GM20431 (cell line): Measurements from ENCODE around the gene WDR70.
"Not testable (repeated sequence)": the region's sequence is repeated elsewhere in the genome, so short reads cannot be mapped to it uniquely, and the experiment has no call there.

Source experiments
- in situ Hi-C: fragments of 300-500 bp; cut with MseI, MboI; formaldehyde crosslinking; loops from one replicate; pipeline ENCODE4 v1.15.0; 2020; ENCODE audit warnings: low sequenced_read_pairs; ENCODE audit not compliant: unreplicated experiment

WDR70 gene

GRCh38 chr5:37622354-37622753, 243.2 kb downstream of the WDR70 start:
- in situ Hi-C loops = not testable (repeated sequence)

DNA sequence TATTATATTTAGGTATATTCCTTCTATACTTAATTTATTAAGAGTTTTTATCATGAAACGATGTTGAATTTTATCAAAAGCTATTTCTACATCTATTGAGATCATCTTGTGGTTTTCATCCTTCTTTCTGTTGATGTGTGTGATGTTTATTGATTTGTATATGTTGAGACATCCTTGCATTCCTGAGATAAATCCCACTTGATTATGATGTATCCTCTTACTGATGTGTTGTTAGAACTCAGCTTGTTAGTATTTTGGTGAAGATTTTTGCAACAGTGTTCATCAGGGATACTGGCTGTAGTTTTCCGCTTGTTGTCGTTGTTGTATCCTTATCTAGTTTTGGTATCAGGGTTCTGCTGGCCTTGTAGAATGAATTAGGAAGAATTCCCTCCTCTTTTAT, 247.1 kb downstream of the WDR70 start:
- in situ Hi-C loops = no loop called here

DNA sequence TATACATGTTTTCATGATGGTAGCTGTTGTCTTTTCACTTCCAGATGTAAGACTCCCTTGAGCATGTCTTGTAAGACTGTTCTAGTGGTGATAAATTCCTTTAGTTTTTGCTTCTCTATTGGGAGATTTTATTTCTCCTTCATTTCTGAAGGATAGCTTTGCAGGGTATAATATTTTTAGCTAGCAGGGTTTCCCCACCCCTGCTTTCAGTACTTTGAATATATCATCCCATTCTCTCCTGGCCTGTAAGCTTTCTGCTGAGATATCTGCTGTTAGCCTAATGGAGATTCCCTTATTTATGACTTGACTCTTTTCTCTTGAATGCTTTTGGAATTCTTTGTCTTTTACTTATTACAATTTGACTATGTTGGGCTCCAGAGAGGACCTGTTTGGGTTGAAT, 249.8 kb downstream of the WDR70 start:
- in situ Hi-C loops = no loop called here

DNA sequence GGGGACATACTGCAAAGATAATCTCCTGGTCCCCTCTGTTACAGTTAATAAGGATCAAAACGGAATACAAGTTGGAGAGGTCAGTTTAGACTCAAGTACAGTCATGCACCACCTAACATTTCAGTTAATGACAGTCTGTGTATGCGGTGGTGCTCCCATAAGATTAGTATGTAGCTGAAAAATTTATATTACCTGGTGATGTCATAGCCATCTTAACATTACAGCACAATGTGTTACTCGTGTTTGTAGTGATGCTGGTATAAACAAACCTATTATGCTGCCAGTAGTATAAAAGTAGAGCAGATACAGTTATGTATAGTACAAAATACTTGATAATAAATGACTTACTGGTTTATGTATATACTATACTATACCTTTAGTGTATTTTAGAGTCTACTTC, 252.8 kb downstream of the WDR70 start:
- in situ Hi-C loops = no loop called here

DNA sequence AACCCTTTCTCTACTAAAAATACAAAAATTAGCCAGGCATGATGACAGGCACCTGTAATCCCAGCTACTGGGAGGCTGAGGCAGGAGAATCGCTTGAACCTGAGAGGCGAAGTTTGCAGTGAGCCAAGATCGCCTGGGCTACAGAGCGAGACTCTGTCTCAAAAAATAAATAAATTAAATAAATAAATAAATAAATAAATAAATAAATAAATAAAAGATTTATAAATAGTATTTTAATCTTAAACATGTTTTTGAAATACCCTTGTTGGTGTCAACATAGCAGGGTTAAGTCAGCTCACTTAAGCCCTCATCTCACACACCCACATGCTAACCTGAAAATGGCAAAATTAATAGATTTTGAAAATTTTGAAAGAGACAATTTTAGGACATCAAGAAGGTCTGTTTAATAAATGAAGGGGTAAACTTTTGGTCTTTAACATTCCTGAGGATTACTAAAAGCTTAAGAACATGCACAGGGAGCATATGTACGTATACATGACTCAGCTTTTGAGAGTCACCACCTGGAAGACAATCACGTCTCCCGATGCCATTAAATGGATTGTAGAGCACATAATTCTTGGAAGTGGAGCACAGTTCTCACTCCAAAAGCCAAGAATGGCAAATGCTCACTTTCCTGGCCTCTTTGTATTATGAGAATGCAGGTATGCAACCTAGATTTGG, 258.2 kb downstream of the WDR70 start:
- in situ Hi-C loops = no loop called here

GRCh38 chr5:37638897-37639296, 259.8 kb downstream of the WDR70 start:
- in situ Hi-C loops = no loop called here

DNA sequence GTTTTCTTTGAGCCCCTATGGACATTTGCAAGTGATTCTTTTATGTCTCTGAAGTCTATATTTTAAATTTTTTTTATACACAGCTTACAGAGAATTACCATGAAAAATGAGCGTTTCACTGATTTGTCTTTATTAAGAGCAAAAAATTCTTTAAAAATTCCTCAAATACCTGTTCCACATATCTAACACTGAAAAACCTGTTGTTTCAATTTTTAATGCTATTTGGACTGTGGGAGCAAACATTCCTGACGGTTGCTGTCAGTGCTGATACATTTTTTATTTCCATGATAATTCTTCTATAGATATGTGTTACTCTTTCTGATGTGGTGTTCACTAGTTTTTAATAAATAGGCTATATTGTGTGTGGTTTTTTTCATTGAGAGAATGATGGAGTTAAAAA, 261.0 kb downstream of the WDR70 start:
- in situ Hi-C loops = no loop called here

DNA sequence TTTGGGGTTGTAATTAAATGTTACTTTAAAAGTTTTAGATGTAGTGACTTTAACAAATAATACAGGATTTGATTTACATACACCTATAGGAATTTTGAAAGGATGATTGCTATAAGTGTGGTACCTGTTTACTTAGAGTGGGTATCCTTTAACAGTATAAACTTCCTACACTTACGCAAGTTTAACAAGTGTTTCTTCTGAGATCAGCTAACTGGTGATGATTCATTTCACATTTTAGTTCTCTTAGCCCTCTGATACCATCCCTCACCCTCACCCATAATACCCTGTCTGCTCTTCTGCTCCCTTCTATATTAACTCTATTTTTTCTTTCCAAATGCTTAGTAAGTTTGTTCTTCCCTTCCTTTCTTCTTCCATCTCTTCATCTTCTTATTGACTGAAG, 262.8 kb downstream of the WDR70 start:
- in situ Hi-C loops = no loop called here

DNA sequence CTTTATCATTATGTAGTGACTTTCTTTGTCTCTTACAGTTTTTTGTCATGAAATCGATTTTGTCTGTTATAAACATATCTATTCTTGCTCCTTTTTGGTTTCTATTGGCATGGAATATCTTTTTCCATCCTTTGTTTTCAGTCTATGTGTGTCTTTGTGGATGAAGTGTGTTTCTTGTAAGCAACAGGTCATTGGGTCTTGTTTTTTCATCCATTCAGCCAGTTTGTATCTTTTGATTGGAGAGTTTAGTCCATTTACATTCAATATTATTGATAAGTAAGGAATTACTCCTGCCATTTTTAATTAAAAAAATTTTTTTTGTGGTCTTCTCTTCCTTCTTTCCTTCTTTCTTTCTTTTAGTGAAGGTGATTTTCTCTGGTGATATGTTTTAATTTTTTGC, 266.6 kb downstream of the WDR70 start:
- in situ Hi-C loops = no loop called here

DNA sequence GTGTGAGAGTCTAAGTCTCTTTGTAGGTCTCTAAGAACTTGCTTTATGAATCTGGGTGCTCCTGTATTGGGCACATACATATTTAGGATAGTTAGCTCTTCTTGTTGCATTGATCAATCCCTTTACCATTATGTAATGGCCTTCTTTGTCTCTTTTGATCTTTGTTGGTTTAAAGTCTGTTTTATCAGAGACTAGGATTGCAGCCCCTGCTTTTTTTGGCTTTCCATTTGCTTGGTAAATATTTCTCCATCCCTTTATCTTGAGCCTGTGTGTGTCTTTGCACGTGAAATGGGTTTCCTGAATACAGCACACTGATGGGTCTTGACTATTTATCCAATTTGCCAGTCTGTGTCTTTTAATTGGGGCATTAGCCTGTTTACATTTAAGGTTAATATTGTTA, 275.4 kb downstream of the WDR70 start:
- in situ Hi-C loops = not testable (repeated sequence)

DNA sequence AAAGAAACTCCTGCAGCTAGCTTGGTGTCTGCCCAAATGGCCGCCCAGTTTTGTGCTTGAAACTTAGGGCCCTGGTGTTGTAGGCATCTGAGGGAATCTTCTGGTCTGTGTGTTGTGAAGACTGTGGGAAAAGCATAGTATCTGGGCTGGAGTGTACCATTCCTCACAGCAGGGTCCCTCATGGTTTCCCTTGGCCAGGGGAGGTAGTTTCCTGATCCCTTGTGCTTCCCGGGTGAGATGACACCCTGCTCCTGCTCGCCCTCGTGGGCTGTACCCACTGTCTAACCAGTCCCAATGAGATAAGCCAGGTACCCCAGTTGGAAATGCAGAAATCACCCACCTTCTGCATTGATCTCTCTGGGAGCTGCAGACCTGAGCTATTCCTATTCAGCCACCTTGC, 277.9 kb downstream of the WDR70 start:
- in situ Hi-C loops = no loop called here

DNA sequence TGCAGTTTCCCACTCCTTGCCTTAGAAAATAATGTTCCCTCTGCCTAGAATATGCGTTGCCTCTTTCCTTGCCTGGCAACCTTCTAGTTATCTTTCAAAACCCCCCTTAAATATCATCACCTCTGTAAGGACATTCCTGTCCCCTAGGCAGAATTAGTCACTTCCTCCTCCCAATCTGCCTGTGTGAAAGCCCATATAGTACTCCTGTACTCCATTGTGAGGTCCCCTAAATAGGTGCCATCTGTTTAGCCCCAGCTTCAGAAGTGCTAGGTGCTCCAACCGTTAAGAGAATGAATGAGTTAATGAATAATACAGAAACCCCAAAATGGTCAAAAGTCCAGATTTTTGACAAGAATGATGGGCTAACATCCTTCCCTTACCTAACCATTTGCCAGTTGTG, 279.3 kb downstream of the WDR70 start:
- in situ Hi-C loops = no loop called here

DNA sequence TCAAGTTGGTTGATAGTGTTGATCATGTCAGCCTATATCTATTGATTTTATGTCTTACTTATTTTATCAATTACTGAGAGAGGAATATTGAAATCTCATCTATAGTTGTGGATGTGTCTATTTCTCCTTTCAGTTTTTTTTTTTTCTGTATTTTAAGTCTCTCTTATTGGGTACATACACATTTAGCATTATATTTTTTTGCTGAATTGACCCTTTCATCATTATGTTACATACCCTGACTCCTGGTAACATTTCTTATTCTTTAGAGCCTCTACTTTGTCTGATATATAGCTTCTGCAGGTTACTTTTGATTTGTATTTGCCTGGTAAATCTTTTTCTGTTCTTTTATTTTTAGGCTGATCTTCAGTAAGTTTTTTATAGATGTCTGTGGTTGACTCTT, 281.2 kb downstream of the WDR70 start:
- in situ Hi-C loops = no loop called here

- in situ Hi-C loops = no loop called here
Observed at GRCh38 chr5:37661227-37661920, 282.3 kb downstream of the WDR70 start.

- in situ Hi-C loops = no loop called here
Observed at GRCh38 chr5:37661951-37662350, 282.8 kb downstream of the WDR70 start.

GRCh38 chr5:37662362-37662761, 283.2 kb downstream of the WDR70 start:
- in situ Hi-C loops = no loop called here

DNA sequence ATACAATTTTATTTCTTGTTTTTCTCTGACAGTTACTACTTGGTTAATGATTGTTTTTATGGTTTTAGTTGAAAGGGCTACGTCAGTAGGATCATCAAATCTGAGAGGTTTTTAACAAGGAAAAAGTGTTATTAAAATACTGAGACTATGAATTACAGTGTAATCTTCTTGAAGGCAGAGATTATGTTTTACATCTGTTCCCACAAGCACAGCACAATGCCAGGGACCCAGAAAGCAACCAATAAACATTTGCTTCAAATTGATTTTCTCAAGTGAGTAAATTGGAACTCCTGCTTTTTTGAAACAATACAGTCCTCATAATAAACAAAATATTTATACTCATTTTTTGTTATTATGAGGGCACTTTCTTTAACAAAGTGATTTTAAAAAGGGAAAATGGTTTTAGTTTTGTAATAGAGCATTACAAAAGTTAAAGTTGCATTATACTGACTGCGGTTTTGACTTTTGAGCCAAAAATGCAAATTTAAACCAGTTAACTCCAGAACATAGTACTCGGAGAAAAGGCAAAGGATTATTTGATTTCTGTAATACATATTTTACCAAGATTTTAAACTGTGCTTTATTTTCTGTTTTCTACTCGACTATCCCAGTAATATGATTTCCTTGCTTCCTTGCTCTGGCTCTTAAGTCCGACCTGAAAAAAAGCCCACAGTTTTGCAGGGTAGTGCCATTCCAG, 283.8 kb downstream of the WDR70 start:
- in situ Hi-C loops = no loop called here

DNA sequence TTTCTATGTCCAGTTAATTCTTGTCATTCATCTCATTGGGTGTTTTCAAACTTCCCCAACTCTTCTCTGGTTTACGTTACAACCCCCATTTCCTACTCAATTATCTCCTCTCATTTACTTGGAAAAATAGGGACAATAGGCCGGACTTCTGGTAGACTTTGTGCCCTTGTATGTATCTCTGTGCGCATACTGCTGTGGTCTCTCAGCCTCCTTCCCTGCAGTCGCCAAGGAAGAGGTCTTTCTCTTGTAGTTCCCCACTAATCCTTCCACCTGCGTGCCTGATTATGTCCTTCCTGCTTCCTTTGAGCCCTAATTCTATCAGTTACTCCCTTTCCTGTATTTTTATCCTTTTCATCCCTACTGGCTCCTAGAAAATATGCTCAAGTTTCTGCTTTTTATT, 284.4 kb downstream of the WDR70 start:
- in situ Hi-C loops = no loop called here

DNA sequence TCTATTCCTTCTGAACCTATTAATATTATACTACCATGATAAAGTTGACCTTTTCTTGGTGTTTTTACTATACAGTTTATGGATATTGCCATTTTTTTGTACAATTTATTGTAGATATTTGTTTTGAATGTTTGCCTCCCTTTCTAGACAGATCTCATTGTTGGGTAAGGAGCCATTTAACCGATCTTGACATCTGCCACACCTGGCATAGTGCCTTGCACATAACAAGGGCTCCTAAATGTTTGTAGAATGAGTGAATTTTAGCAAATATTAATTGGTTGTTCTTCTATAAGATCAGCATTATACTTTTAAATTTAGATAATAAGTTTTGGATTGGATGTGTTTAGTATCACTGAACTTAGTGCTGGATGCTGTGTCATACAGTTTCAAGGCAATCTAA, 285.4 kb downstream of the WDR70 start:
- in situ Hi-C loops = no loop called here

- in situ Hi-C loops = no loop called here
Observed at GRCh38 chr5:37665272-37665671, 286.2 kb downstream of the WDR70 start.

GRCh38 chr5:37665889-37666288, 286.8 kb downstream of the WDR70 start:
- in situ Hi-C loops = no loop called here
